ENCODE measurements around the gene DHDDS.

DHDDS gene

DNA sequence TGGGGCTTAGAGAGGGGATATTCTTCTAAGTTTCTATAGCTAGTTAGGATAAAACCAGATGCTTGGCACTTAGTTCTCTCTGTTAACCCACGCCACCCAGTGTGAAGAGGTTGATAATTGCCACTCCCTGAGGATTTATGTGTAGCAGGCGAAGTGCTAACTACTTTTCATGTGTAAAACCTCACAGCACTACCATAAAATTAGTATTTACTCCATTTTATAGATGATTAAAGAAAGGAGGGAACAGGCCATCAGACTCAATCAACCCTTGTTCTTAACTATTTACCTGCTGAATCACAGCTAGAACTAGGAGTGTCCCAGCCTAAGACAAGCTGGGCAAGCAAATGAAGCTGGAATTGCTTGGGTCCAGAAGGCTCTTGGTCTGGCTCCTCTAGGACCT, 12.6 kb upstream of the DHDDS start:
- TF ChIP-seq POLR2A (IDR thresholded peaks at IDR 0.05; ENCODE audit: extremely low read depth, insufficient read length), result no peak
- TF ChIP-seq CTCF (IDR thresholded peaks at IDR 0.05; ENCODE audit: low read depth, low read length), result no peak
- no peak for TF ChIP-seq MAX (IDR thresholded peaks at IDR 0.05; ENCODE audit: low read depth, low read length)
- no peak for TF ChIP-seq MYC (IDR thresholded peaks at IDR 0.05; ENCODE audit: low read depth, low read length)
- no peak overlapping the region for H3K4me3 ChIP-seq (ENCODE audit: low read depth, low read length)
- DNase-seq (ENCODE audit: low read depth), result no peak

GRCh38 chr1:26429721-26430120, 2.4 kb upstream of the DHDDS start:
- no peak for DNase-seq (ENCODE audit: low read depth)
- TF ChIP-seq MYC (IDR thresholded peaks at IDR 0.05; ENCODE audit: low read depth, low read length), result no peak
- no peak for TF ChIP-seq MAX (IDR thresholded peaks at IDR 0.05; ENCODE audit: low read depth, low read length)
- no peak for TF ChIP-seq CTCF (IDR thresholded peaks at IDR 0.05; ENCODE audit: low read depth, low read length)
- no peak for TF ChIP-seq POLR2A (IDR thresholded peaks at IDR 0.05; ENCODE audit: extremely low read depth, insufficient read length)
- H3K4me3 ChIP-seq (ENCODE audit: low read depth, low read length), result no peak overlapping the region

- TF ChIP-seq MYC (IDR thresholded peaks at IDR 0.05; ENCODE audit: low read depth, low read length) (no peak), MAX (IDR thresholded peaks at IDR 0.05; ENCODE audit: low read depth, low read length) (no peak), POLR2A (IDR thresholded peaks at IDR 0.05; ENCODE audit: extremely low read depth, insufficient read length) (no peak), CTCF (IDR thresholded peaks at IDR 0.05; ENCODE audit: low read depth, low read length) (no peak)
- DNase-seq (ENCODE audit: low read depth), result no peak
- peak overlapping the region; percentile 89 for H3K4me3 ChIP-seq (ENCODE audit: low read depth, low read length)
These were observed 672 bp downstream of the DHDDS start for GRCh38 chr1:26432793-26433192.

- TF ChIP-seq MYC (IDR thresholded peaks at IDR 0.05; ENCODE audit: low read depth, low read length), result no peak
- no peak for TF ChIP-seq POLR2A (IDR thresholded peaks at IDR 0.05; ENCODE audit: extremely low read depth, insufficient read length)
- TF ChIP-seq MAX (IDR thresholded peaks at IDR 0.05; ENCODE audit: low read depth, low read length), result no peak
- no peak for TF ChIP-seq CTCF (IDR thresholded peaks at IDR 0.05; ENCODE audit: low read depth, low read length)
- no peak overlapping the region for H3K4me3 ChIP-seq (ENCODE audit: low read depth, low read length)
- DNase-seq (ENCODE audit: low read depth), result no peak
These were observed 2.1 kb downstream of the DHDDS start for GRCh38 chr1:26434161-26434752.

DNA sequence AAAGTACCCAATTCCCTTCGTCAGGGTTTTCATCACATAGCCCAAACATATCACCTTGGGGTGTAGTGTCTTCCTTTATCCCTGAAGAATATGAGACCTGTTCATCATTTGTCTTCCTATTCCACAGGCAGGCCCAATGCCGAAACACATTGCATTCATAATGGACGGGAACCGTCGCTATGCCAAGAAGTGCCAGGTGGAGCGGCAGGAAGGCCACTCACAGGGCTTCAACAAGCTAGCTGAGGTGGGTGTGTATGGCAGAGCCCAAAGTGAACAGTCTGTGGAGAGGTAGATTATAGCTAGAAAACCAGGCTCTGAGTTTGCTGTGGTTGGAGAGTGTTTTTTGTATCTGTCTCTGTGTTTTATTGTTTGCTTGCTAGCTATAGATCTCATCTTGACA, 5.9 kb downstream of the DHDDS start:
- TF ChIP-seq MAX (IDR thresholded peaks at IDR 0.05; ENCODE audit: low read depth, low read length) (no peak), CTCF (IDR thresholded peaks at IDR 0.05; ENCODE audit: low read depth, low read length) (no peak), MYC (IDR thresholded peaks at IDR 0.05; ENCODE audit: low read depth, low read length) (no peak), POLR2A (IDR thresholded peaks at IDR 0.05; ENCODE audit: extremely low read depth, insufficient read length) (no peak)
- DNase-seq (ENCODE audit: low read depth), result no peak
- no peak overlapping the region for H3K4me3 ChIP-seq (ENCODE audit: low read depth, low read length)

Measured in NB4 (cell line).